Hematopoietic multipotent progenitor cell treated with erythropoietin and hydrocortisone succinate and interleukin-3 and kit ligand, for 6 days (in vitro differentiated cells): ENCODE data around the gene ZNF503.

Source experiments
- DNase-seq: peaks from one replicate; pipeline ENCODE4 v3.0.0-alpha.2; 2015

ZNF503 gene, protein sequence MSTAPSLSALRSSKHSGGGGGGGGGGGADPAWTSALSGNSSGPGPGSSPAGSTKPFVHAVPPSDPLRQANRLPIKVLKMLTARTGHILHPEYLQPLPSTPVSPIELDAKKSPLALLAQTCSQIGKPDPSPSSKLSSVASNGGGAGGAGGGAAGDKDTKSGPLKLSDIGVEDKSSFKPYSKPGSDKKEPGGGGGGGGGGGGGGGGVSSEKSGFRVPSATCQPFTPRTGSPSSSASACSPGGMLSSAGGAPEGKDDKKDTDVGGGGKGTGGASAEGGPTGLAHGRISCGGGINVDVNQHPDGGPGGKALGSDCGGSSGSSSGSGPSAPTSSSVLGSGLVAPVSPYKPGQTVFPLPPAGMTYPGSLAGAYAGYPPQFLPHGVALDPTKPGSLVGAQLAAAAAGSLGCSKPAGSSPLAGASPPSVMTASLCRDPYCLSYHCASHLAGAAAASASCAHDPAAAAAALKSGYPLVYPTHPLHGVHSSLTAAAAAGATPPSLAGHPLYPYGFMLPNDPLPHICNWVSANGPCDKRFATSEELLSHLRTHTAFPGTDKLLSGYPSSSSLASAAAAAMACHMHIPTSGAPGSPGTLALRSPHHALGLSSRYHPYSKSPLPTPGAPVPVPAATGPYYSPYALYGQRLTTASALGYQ

DNA sequence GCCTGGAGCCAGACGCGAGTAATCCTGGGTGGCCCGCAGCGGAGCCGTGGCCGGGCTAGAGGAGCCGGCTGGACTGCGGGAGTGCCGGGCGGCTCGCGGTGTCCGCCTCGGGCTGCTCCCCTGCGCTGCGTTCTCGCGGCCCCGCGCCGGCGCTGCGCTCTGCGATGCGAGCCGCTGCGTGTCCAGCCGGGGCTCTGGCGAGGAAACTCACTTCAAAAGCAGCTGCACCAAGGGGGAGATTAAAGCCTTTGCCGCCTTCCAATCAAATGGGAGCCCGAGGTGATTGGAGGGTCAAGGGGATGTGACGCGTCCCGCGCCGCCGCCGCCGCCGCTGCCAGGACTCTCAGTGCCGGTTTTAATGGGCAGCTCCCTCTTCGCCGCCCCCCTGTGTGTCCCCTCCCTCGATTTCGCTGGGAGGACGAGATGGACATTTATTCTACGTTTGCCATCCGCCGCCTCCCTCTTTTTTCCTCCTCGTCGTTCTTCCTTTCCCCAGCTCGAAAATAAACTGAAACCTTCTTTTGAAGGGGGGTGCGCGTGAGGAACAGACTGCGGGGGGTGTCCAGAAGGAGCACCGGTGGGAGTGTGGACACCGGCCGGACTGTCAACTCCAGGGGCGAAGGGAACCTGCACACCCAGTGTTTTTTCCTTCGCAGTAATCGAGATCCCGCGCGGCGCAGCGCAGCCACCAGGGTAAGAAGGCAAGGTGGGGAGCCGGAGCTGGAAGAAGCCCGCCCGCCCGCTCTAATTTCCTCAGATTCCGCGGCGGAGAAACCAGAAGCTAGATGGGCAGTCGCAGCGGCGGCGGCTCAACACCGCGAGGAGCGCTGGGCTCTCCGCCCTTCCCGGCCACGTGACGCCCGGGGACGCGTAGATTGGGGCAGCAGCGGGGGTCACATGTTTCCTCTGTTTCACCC lies at the start of gene ZNF503:
TSS of gene ZNF503 (minus strand) at position 196 of the 917 bp plus-strand sequence. CDS start 345 bp downstream, outside the sequence.
- DNase-seq: peak; percentile 85

DNA sequence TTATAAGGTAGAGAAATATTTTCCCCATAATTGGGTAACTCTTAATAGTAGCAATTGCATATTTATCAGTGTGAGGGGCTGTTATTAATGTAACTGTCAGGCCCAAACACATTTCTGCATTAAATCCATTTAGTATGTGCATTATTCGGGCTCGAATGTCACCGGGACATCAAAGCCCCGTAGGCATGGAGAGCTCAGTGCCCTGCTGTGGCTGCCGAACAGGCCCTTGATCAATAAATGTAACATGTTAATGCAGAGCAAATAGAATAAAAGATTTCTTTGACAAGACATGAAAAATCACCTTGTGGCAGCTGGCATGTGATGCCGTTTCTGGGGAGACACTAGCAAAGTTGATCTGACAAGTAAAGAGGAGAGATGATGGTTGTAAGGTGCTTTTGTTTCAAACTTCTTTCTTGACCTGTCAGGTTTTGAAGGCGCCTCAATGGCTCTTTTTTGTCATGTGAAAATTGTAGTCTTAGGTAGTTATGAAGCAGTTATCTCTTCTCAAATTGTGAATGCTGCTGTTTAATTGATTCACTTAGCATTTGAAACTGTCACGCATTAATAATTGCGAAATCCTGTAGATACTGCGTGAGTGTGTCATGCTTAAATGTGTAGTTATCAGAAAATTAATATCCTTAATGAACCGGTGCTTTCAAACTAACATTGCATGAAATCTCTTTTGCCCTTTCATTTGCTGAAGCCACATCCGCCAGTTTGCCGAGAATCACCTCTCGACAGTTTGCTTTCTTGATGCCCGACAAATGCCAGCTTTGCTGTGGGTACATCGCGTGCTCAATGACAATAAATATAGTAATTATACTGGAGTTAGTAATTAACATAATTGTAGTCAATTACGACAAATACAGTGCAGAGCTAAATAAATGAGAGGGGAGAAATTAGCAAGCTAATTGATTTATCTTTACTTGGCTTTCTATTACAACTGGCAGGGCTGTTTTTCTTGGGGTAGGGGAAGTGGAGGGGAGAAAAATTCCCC lies 49.4 kb upstream of the ZNF503 start:
- no peak for DNase-seq

DNA sequence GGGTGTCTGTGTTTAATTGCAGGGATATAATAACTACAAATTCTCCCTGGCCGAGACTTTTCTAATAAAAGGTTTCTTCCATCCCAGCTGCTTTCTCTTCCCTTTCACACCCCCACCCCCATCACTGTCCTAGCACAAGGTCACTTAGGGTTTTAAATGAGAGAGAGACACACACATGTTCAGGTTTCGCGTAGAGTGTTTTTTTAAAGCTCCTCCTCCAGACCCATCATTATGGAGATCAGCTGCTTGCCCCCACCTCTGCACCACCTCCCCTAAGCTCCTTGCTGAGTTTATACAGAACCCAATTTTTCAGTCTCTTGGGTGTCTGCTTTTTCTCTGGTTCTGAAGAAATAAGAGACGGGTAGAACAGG lies 48.5 kb upstream of the ZNF503 start:
- no peak for DNase-seq

DNA sequence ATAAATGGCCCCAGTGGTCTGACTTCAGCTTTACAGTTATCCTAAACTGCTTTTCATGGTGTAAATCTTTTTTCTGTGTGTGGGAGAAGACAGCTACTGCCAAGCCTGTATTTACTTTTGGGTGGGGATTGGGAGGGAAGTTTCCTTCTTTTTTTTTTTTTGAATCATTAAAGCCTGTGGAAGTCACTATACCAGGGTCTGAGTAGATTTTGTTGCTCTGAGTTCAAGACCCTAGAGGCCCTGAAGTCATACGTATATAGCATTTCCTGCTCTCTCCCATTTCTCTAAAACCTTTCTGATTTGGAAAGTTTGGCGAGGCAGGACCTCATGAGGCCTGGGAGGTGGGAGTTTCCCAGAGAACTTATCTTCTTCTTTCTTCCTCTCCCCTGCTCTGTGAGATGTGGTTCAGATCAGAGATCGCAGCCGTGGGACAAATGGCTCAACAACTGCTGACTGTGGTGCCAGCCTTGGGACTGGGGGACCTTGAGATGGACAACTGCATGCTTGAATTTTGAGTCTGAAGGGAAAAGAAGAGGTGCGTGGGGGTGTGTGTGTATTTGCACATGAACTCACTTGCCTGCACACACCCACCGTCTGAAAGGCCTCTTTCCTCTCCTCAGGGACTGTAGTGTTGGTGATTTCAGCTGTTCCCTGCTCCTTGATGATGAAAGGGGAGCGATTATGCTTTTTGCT lies 48.0 kb upstream of the ZNF503 start:
- DNase-seq: no peak

DNA sequence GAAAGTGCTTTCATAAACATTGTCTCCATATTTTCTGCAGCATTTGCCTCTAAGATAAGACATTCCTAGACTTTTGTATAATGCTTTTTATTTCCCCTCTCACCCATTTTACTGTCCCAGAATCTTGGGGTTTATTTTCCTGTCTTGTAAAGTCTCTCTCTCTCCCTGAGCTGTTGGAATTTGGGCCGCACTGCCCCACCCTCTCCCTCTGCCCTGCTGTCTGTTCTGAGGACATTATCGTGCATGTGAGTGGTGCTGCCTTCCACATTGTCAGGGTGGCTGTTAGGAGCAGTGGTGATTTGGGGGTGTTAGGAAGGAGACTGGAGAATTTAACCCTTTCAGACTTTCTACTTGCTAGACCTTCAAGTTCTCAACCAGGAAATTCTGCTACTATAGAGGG lies 46.6 kb upstream of the ZNF503 start:
- DNase-seq: no peak

DNA sequence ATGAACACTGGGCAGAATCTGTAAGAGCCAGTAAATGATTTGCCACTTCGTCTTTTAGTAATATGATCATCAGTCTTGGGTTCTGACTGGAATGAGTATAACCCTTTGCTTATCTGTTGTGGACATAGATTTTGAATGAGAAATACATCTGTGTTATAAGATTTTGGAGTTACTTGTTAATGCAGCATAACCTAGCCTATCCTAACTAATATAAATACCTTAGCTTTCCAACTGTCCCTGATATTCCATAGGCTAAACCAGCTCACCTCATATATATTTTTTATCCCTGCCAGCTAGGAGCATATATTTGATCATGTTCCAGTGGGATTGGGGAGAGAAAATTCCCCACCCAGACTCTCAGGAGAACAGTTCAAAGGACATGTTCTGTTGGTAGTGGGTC lies 44.9 kb upstream of the ZNF503 start:
- DNase-seq: no peak

DNA sequence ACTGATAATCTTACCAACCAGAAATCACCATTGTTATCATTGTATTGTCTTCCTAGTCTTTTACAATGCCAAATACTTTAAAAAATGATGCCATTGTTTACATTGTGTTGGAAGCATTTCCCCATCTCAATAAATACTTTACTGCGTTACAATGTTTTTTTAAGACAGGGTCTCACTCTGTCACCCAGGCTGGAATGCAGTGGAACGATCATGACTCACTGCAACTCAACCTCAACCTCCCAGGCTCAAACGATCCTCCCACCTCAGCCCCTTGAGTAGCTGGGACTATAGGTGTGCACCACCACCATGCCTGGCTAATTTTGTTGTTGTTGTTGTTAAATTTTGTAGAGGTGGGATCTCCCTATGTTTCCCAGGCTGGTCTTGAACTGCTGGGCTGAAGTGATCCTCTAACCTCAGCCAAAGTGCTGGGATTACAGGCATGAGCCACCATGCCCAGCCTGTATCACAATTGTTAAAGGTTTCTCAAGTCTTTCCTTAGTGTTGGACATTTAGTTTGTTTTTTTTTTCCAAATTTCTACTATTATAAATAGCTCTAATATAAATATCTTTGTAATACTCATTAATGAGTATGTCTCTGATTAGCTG lies 43.3 kb upstream of the ZNF503 start:
- no peak for DNase-seq

DNA sequence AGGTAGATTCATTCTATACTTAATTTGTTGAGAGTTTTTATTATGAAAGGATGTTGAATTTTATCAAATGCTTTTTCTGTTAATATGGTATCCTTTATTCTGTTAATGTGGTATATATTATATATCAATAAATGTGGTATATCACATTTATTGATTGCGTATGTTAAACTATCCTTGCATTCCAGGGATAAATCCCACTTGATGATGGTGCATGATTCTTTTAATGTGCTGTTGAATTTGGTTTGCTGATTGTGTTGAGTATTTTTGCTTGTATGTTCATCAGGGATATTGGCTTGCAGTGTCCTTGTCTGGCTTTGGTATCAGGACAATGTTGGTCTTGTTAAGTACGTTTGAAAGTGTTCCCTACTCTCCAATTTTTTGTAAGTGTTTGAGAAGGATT lies 41.8 kb upstream of the ZNF503 start:
- DNase-seq: no peak

DNA sequence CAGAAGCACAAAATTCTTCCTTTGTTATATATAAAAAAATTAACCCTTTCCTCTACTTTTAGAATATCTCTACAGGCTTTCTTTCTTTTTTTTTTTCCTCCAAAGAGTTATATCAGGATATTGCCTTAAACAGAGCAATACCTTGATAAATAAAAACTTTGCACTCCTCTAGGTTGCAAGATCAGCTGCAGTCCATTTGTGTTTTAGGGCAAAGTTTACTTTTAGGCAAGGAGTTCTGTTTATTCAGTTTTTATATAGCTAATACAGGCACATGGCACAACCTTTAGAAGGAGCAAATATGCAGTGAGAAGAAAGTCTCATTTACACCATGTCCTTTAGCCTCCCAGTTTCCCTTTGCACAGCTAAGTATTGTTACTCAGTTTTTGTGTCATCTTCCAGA lies 40.1 kb upstream of the ZNF503 start:
- DNase-seq: no peak

DNA sequence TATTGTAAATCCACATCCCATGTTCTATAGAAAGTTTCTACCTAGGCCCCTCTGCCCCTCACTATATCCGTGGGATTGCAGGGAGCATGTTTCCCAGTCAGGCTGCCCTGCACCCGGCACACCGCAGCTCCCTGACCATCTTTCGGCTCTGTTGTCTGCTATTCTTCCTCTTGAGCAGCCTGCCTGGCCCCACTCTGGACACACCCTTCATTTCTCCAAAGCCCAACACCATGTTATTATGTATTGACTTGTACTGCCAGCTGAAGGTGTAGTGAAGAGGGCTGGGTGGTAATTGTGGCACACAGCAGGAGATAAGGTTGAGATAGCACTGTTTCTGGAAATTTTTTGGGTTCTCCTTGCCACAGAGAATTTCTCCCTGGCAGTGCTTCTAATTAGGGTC lies 39.6 kb upstream of the ZNF503 start:
- DNase-seq: peak; percentile 18

DNA sequence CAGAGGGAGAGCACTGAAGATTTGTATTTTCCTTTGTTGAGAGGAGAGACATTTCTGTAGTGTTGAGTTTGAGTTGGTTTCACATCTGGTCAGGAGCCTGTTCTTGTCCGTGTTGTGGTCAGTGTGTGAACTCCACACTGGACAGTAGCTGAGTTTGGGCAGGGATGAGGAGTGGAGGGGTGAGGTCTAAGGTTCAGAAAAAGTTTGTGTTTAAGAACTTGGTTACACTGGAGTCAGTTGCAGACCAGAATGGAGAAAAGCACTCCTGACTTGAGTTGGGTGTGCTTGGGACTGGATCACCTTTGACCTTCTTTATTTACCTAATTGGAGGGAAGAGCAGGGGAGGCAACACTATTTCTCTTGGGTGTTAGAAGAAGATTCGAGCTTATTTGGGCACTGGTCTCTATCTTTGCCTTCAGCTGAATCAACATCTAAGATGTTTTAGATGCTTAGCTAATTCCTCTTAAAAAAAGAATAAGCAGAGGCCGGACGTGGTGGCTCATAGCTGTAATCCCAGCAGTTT lies 38.8 kb upstream of the ZNF503 start:
- DNase-seq: no peak

DNA sequence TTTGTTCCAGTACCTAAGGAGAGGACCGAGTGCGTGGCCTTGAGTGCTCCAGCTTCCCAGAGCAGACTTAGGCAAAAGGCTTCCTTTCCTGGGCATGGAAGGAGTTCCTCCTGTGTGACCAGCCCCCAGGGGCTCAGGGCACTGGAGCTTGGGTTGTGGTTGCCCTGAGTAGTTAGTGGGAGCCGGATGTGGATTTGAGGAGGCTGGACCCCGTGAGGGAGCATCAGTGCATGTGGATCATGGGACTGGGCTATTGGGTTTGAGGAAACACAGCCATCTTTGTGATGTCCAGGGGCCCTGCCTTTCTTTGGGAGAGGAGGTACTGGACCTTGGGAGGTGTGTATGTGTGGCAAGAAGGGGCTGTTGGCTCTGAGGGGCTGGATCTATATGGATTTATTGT lies 38.2 kb upstream of the ZNF503 start:
- no peak for DNase-seq

DNA sequence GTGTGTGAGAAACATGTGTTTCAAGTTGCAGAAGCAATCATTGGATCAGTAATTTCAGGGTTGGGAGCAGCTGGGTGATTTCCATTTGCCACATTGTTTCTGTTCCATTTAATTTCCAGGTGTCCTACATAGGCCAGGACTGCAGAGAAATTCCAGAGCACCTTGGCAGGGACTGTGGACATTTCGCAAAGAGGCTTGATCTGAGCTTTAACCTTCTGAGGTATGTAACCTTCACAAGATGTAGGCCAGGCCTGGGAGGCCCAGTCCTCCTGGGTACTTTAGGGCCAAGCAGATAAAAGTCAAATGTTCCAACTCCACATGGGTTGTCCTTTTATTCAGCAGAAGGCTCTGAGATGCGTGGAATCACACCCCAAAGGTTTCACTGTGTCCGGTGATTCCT lies 36.7 kb upstream of the ZNF503 start:
- no peak for DNase-seq

DNA sequence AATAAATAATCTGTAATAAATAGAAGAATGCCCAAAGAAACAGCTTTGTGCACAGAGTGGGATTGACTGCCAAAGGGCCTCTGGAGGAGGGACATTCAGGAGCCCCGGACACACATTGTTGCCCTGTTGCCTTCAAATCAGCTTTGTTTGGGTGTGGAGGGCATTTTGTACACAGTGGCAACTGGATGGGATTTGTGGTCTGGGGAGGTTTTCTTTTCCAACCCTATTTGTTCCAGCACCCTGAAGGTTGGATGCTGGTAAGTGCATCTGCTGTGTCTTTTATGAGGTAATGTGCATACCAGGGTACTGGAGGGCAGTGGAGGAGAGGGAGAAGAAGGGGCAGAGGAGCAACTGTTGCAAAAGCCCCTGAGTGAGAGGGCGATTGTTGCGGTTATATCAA lies 36.1 kb upstream of the ZNF503 start:
- no peak for DNase-seq

DNA sequence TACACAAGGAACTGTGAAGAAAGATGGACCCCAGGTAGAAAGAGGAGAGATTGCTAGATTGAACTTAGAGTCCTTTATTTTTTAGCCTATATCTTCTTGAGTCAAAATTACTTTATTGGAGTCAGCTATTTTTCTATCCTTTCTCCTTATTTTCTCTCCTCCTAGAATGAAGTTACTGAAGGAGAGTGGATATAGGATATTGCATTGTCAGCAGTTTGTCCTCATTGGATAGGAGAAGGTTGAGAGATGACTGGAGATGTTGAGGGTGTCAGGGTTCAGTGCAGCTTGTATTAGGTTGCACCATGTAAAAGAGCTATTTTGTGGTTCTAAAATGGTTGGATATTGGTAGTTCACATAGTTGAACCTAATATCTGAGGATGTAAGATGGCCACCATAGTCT lies 35.3 kb upstream of the ZNF503 start:
- no peak for DNase-seq

DNA sequence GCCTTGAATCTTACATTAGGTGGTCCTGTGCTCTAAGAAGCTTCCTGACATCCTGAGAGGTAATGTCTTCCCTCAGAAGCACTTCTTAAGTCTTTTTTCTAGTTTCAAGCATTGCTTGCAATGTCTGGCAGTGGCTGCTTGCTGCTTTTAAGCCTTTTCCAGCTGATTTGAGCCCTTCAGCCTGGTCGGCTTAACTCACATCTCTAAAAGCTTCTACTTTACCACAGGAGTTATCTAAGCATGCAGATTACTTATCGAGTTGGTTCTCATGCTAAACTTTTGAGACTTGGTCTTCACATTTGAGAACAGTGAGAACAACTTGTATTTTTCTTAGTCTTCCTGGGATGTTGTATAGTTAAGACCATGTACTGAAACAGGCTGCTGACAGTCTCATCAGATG lies 33.7 kb upstream of the ZNF503 start:
- peak; percentile 24 for DNase-seq

DNA sequence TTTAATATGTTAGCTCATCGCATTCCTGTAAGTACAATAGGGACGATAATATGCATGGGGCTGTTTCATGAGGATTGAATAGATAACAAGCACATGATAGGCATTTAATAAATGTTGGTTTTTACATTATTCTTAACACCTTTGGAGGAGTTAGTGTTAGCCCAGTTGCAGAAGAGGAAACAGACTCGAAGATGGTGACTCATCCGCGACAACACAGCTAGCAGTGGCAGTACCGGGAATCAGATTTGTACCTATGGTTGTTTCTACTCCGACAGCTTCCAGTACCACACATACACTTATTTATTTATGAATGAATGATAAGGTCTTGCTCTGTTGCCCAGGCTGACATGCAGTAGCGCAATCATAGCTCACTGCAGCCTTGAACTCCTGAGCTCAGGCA lies 32.7 kb upstream of the ZNF503 start:
- DNase-seq: no peak

DNA sequence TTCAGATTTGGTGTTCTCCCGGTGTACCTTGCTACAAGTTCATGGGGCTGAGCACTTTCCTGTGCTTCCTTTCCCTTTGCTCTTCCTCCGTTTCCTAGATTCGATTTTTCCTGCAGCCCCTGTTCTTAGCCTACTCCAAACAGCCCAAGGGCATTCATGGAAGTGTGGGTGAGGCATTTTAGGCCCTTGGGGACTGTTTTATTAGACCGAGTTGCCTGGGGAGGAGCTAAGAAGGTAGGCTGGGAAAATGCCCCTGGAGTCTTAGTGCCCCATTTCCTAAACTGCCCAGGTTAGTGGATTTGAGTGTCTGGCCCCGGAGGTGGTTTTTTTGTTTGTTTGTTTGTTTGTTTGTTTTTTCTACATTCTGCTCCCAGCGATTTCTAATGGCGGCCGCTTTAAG lies 31.7 kb upstream of the ZNF503 start:
- no peak for DNase-seq

DNA sequence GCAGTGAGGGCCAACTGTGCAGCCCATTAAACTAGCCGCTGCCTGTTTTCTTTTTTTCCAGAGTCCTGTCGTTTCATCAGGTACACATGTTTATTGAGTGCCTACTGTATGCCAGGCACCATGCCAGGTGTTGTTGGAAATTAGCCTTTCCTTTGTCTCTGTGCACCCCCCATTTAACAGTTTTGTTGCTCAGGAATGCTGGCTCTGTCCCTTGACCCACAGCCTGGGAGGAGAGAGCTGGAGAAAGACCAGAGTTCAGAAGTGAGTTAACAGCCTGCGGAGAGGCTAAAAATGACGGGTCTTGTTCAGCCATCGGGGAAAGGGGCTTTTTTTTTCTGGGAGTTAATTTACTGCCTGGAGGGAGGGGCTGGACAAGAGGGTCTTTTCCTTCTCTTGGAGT lies 31.2 kb upstream of the ZNF503 start:
- no peak for DNase-seq

DNA sequence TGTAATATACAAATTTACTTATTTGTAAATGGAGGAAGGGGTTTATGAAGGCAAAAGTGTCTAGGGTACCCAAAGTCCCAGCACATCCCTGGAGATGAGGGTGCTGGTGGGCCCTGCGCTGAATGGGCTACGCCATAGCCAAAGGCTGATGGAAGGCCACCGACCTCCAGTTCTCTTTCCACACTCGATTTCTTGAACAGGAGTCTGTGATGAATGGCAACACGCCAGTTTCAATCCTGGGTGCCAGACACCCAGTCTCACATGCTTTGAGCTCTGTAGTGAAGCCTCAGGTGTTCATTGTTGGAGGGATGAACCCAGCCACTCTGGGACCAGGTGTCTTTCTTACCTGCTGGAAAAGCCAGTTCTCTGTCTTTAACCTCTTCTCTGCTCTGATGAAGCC lies 30.6 kb upstream of the ZNF503 start:
- DNase-seq: peak; percentile 34
